H9 (cell line): ENCODE results near the gene KRTAP12-1. TPM values are rescaled to one million over a fixed set of nuclear protein-coding genes. Genes with fewer than 3 reads are reported as not detected.

Experiments
- DNase-seq: peaks from one replicate; pipeline ENCODE4 v3.0.0-alpha.2; 2017
- H2AFZ ChIP-seq: one replicate; pipeline ENCODE4 v1.6.1; 2013; ENCODE audit warnings: mild to moderate bottlenecking, low read length, control low read depth, moderate library complexity
- H2AK5ac ChIP-seq: 2 replicates; pipeline ENCODE4 v1.6.1; 2013; ENCODE audit warnings: low read length, control low read depth, mixed read lengths; ENCODE audit not compliant: insufficient read length
- H2BK120ac ChIP-seq: one replicate; pipeline ENCODE4 v1.6.1; 2013; ENCODE audit warnings: low read depth, mild to moderate bottlenecking, low read length, control low read depth, inconsistent platforms; ENCODE audit not compliant: poor library complexity, severe bottlenecking
- H2BK12ac ChIP-seq: 2 replicates; pipeline ENCODE4 v1.6.1; 2013; ENCODE audit warnings: low read length, control low read depth, mixed read lengths, low read depth; ENCODE audit not compliant: insufficient read length
- H2BK15ac ChIP-seq: 2 replicates; pipeline ENCODE4 v1.6.1; 2013; ENCODE audit warnings: low read depth, low read length, control low read depth
- H2BK20ac ChIP-seq: one replicate; pipeline ENCODE4 v1.6.1; 2013; ENCODE audit warnings: low read depth, mild to moderate bottlenecking, low read length, control low read depth, inconsistent platforms; ENCODE audit not compliant: poor library complexity, severe bottlenecking
- H2BK5ac ChIP-seq: 2 replicates; pipeline ENCODE4 v1.6.1; 2013; ENCODE audit warnings: low read length, control low read depth, mixed read lengths; ENCODE audit not compliant: insufficient read length
- H3K14ac ChIP-seq: 2 replicates; pipeline ENCODE4 v1.6.1; 2013; ENCODE audit warnings: low read length, control low read depth; ENCODE audit not compliant: insufficient read depth
- H3K18ac ChIP-seq: 2 replicates; pipeline ENCODE4 v1.6.1; 2013; ENCODE audit warnings: low read depth, mild to moderate bottlenecking, mixed read lengths, low read length, control low read depth; ENCODE audit not compliant: insufficient read length
- H3K23ac ChIP-seq: 2 replicates; pipeline ENCODE4 v1.6.1; 2013; ENCODE audit warnings: low read length, control low read depth, mixed read lengths, low read depth; ENCODE audit not compliant: insufficient read length
- H3K23me2 ChIP-seq: 2 replicates; pipeline ENCODE4 v1.6.1; 2013; ENCODE audit warnings: low read depth, mild to moderate bottlenecking, mixed read lengths, low read length, control low read depth; ENCODE audit not compliant: insufficient read length, poor library complexity, severe bottlenecking
- H3K27ac ChIP-seq: 2 replicates; pipeline ENCODE4 v1.5.1; 2013; ENCODE audit warnings: low read length, control low read depth, mixed read lengths, low read depth; ENCODE audit not compliant: insufficient read length
- H3K27me3 ChIP-seq: 2 replicates; pipeline ENCODE4 v1.6.1; 2013; ENCODE audit warnings: low read length, control low read depth, inconsistent platforms; ENCODE audit not compliant: insufficient read depth
- H3K4ac ChIP-seq: 2 replicates; pipeline ENCODE4 v1.6.1; 2013; ENCODE audit warnings: low read depth, mild to moderate bottlenecking, control low read depth, inconsistent platforms, low read length, moderate library complexity
- H3K4me1 ChIP-seq: 2 replicates; pipeline ENCODE4 v1.6.1; 2013; ENCODE audit warnings: low read length, control low read depth, inconsistent platforms; ENCODE audit not compliant: insufficient read depth
- H3K4me2 ChIP-seq: 2 replicates; pipeline ENCODE4 v1.6.1; 2013; ENCODE audit warnings: low read length, control low read depth, mixed read lengths; ENCODE audit not compliant: insufficient read length, insufficient read depth
- H3K56ac ChIP-seq: 2 replicates; pipeline ENCODE4 v1.6.1; 2013; ENCODE audit warnings: low read depth, mild to moderate bottlenecking, mixed read lengths, low read length, control low read depth; ENCODE audit not compliant: insufficient read length
- H3K79me1 ChIP-seq: 2 replicates; pipeline ENCODE4 v1.6.1; 2013; ENCODE audit warnings: low read depth, mild to moderate bottlenecking, moderate library complexity, low read length, control low read depth, inconsistent platforms; ENCODE audit not compliant: insufficient read depth, poor library complexity, severe bottlenecking
- H3K79me2 ChIP-seq: 2 replicates; pipeline ENCODE4 v1.6.1; 2013; ENCODE audit warnings: low read length, control low read depth, inconsistent platforms; ENCODE audit not compliant: insufficient read depth
- H3K9ac ChIP-seq: 2 replicates; pipeline ENCODE4 v1.6.1; 2013; ENCODE audit warnings: low read length, control low read depth, mixed read lengths; ENCODE audit not compliant: insufficient read length; ENCODE audit errors: extremely low read depth
- H3K9me3 ChIP-seq: one replicate; pipeline ENCODE4 v1.6.1; 2013; ENCODE audit warnings: low read depth, low read length, inconsistent platforms; ENCODE audit not compliant: control insufficient read depth
- H3T11ph ChIP-seq: one replicate; pipeline ENCODE4 v1.6.1; 2013; ENCODE audit warnings: mild to moderate bottlenecking, low read length, control low read depth, inconsistent platforms
- H4K20me1 ChIP-seq: one replicate; pipeline ENCODE4 v1.6.1; 2013; ENCODE audit not compliant: control insufficient read depth, insufficient read length, insufficient read depth
- H4K5ac ChIP-seq: 2 replicates; pipeline ENCODE4 v1.6.1; 2013; ENCODE audit warnings: low read depth, mild to moderate bottlenecking, mixed read lengths, low read length, control low read depth; ENCODE audit not compliant: insufficient read length
- H4K8ac ChIP-seq: replicated peaks from 2 replicates; pipeline ENCODE4 v1.6.1; 2013; ENCODE audit warnings: low read length, control low read depth, mixed read lengths, low read depth; ENCODE audit not compliant: insufficient read length
- H4K91ac ChIP-seq: 2 replicates; pipeline ENCODE4 v1.6.1; 2013; ENCODE audit warnings: low read depth, mild to moderate bottlenecking, moderate library complexity, mixed read lengths, low read length, control low read depth; ENCODE audit not compliant: insufficient read length
- H3K27ac Mint-ChIP-seq, 3 experiments: 2 replicates in 2 of 3; 3 replicates in 1 of 3; pipeline ENCODE4 v1.8.0; 2020 to 2021; ENCODE audit warnings: mixed read lengths in 3 of 3, mild to moderate bottlenecking in 1 of 3, moderate library complexity in 1 of 3
- H3K27me3 Mint-ChIP-seq: 2 replicates; pipeline ENCODE4 v1.8.0; 2021; ENCODE audit warnings: low read depth, mild to moderate bottlenecking, moderate library complexity, mixed read lengths
- H3K36me3 Mint-ChIP-seq, 3 experiments: 2 replicates in 2 of 3; 3 replicates in 1 of 3; pipeline ENCODE4 v1.8.0; 2020 to 2021; ENCODE audit warnings: low read depth in 3 of 3, mixed read lengths in 3 of 3; ENCODE audit not compliant: insufficient read depth in 1 of 3
- H3K4me1 Mint-ChIP-seq, 2 experiments: 2 replicates each; pipeline ENCODE4 v1.8.0; 2020; ENCODE audit warnings: mixed read lengths in 2 of 2
- H3K4me3 Mint-ChIP-seq, 2 experiments: 2 replicates in 1 of 2; 3 replicates in 1 of 2; pipeline ENCODE4 v1.8.0; 2020 to 2021; ENCODE audit warnings: mild to moderate bottlenecking in 2 of 2, mixed read lengths in 2 of 2, moderate library complexity in 1 of 2
- H3K9me3 Mint-ChIP-seq, 2 experiments: 2 replicates in 1 of 2; 3 replicates in 1 of 2; pipeline ENCODE4 v1.8.0; 2020; ENCODE audit warnings: mild to moderate bottlenecking in 2 of 2, mixed read lengths in 2 of 2, moderate library complexity in 1 of 2
- WGBS: extraction: QIAGEN DNeasy Blood & Tissue Kit; methylation state at CpG from one replicate; pipeline ENCODE4 v1.1.7; 2013; ENCODE audit warnings: missing lambda C conversion rate, low lambda C conversion rate, mixed read lengths; ENCODE audit not compliant: insufficient read length; ENCODE audit errors: extremely low coverage; 5-methylcytosine and 5-hydroxymethylcytosine counted together
- total RNA-seq: library from RNA; stranded (reverse); gene quantifications from 2 replicates; pipeline ENCODE4 v1.2.1, GENCODE V29; 2021
- TF ChIP-seq, protein P1 (sequence below): fragments of 200-600 bp; sonication (generic); conservative IDR thresholded peaks from 3 replicates; pipeline ENCODE4 v1.8.0; 2021; ENCODE audit warnings: antibody characterized with exemption, mild to moderate bottlenecking

The KRTAP12-1 gene
- total RNA-seq, 1 experiment from 2014 or later = not detected

DNA sequence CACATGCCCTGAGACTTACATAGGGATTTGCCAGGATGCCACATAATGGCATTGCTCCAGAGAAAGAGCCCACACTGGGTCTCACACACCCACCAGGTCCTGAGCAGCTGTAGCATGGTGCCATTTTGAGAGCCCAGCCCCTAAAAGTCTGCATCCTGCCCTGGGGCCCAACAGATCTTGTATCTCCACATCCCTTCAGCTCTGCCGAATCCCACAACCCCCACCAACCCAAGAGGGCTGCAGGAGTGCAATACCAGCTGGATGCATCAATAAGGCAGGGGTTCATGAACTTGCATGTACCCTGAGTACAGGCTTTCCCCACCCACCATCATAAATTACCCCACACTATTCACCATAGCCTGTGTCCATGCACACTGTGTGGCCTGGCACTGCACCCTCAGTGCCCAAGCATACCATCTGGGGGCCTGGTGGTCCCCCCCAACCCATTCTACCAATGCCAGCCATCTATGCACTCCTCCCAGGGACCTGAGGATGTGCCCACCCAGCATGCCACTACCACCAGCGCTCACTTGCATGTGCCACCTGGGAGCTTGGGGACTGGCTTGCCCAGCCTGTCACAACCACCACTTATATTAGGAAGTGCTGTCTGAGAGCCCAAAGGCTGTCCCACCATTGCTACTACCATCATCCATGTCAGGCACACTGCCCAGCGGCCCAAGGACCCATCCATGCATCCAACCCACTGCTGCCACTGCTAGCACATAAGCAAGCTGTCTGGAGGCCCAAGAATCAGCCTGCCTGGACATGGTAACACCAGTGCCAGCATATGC, 11.1 kb downstream of the KRTAP12-1 start:
- no peak overlapping the region for H3T11ph ChIP-seq
- H3K56ac ChIP-seq = no peak overlapping the region
- no peak overlapping the region for H3K4me2 ChIP-seq
- no peaks in the 10 kb centered on the region for H3K79me1 ChIP-seq
- no peak overlapping the region for H2BK12ac ChIP-seq
- H2AK5ac ChIP-seq = no peak overlapping the region
- H3K23ac ChIP-seq = no peak overlapping the region
- H3K9ac ChIP-seq = no peak overlapping the region
- Mint-ChIP-seq H3K36me3 (peaks cover 12 to 43% (median 17%) of the 10 kb centered on the region in 3 experiments), H3K27me3 (peaks cover 4% of the 10 kb centered on the region; the same call in 1 of the 2 replicates), H3K4me3 (no peak overlapping the region), H3K27ac (no peak overlapping the region), H3K9me3 (peaks cover 38 to 51% of the 10 kb centered on the region in 2 experiments), H3K4me1 (no peaks in the 10 kb centered on the region; a peak in 1 of 4 replicates)
- no peak overlapping the region for H3K4ac ChIP-seq
- no peak for DNase-seq
- no peak overlapping the region for H4K5ac ChIP-seq
- no peaks in the 10 kb centered on the region for H3K79me2 ChIP-seq
- no peaks in the 10 kb centered on the region for H3K23me2 ChIP-seq
- TF ChIP-seq, protein P1, sequence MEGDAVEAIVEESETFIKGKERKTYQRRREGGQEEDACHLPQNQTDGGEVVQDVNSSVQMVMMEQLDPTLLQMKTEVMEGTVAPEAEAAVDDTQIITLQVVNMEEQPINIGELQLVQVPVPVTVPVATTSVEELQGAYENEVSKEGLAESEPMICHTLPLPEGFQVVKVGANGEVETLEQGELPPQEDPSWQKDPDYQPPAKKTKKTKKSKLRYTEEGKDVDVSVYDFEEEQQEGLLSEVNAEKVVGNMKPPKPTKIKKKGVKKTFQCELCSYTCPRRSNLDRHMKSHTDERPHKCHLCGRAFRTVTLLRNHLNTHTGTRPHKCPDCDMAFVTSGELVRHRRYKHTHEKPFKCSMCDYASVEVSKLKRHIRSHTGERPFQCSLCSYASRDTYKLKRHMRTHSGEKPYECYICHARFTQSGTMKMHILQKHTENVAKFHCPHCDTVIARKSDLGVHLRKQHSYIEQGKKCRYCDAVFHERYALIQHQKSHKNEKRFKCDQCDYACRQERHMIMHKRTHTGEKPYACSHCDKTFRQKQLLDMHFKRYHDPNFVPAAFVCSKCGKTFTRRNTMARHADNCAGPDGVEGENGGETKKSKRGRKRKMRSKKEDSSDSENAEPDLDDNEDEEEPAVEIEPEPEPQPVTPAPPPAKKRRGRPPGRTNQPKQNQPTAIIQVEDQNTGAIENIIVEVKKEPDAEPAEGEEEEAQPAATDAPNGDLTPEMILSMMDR = no peak
- H4K91ac ChIP-seq = no peak overlapping the region
- H3K9me3 ChIP-seq = no peaks in the 10 kb centered on the region
- no peak overlapping the region for H3K18ac ChIP-seq
- no CpG with 5 or more reads among the region's 3 CpGs for WGBS
- no peak overlapping the region for H2BK20ac ChIP-seq
- H2AFZ ChIP-seq = no peak overlapping the region
- no peak overlapping the region for H3K14ac ChIP-seq
- no peaks in the 10 kb centered on the region for H3K4me1 ChIP-seq
- H3K27ac ChIP-seq = no peak overlapping the region
- no peaks in the 10 kb centered on the region for H4K20me1 ChIP-seq
- H4K8ac ChIP-seq = no peak overlapping the region
- H3K27me3 ChIP-seq = no peaks in the 10 kb centered on the region
- no peak overlapping the region for H2BK120ac ChIP-seq
- no peak overlapping the region for H2BK15ac ChIP-seq
- H2BK5ac ChIP-seq = no peak overlapping the region
